ENCODE results near the gene TPM1. TPM values are rescaled to one million over a fixed set of nuclear protein-coding genes. Genes with fewer than 3 reads are reported as not detected.

TPM1 gene
- total and polyA plus RNA-seq, 2 donors (not counting 1 experiment from before 2014, with no cell fraction given): 5.5 to 20.3 TPM

GRCh38 chr15:63012444-63012843 lies 30.1 kb upstream of the TPM1 start:
- intact Hi-C loops (cut with micrococcal nuclease): no loop called here
- H3K79me2 ChIP-seq (ENCODE audit: control insufficient read depth, insufficient read depth, low read length): no peaks in the 10 kb centered on the region
- H4K20me1 ChIP-seq (ENCODE audit: control insufficient read depth, insufficient read depth, low read length, poor library complexity, severe bottlenecking): no peaks in the 10 kb centered on the region
- H2AFZ ChIP-seq (ENCODE audit: insufficient read depth, low read depth, low read length, poor library complexity, severe bottlenecking): no peak overlapping the region
- TF ChIP-seq EZH2 (IDR thresholded peaks at IDR 0.05; ENCODE audit: borderline replicate concordance, insufficient read depth, low read depth, low read length, poor library complexity, severe bottlenecking): no peak
- TF ChIP-seq CTCF (IDR thresholded peaks at IDR 0.05): no peak
- no peaks in the 10 kb centered on the region for H3K4me1 ChIP-seq (ENCODE audit: control insufficient read depth in 2 of 2, insufficient read depth in 2 of 2, low read length in 2 of 2)
- H3K4me1 Mint-ChIP-seq: no peaks in the 10 kb centered on the region
- H3K9ac ChIP-seq (ENCODE audit: low read length): no peak overlapping the region
- peaks cover 10% of the 10 kb centered on the region for H3K27me3 Mint-ChIP-seq
- no peaks in the 10 kb centered on the region for H3K36me3 ChIP-seq (replicated peaks in 1 of 2; ENCODE audit: control extremely low read depth in 1 of 2, control insufficient read depth in 1 of 2, extremely low read depth in 1 of 2, insufficient read depth in 2 of 2, low read length in 1 of 2)
- no peak overlapping the region for H3K27ac ChIP-seq (ENCODE audit: low read length in 2 of 2)
- no peak overlapping the region for H3K27ac Mint-ChIP-seq
- no peak overlapping the region for H3K4me3 Mint-ChIP-seq
- ChIA-PET CTCF (no interaction called here), POLR2A (interaction anchor here (0.6 kb wide), 1 partner anchor 132 kb away, joined by 3 read pairs; no protein-coding TSS in a partner anchor)
- no peak overlapping the region for H3K4me2 ChIP-seq (replicated peaks; ENCODE audit: low read depth, low read length, poor library complexity, severe bottlenecking)
- H3K4me3 ChIP-seq (ENCODE audit: control extremely low read depth in 1 of 5, extremely low read depth in 1 of 5, insufficient read depth in 1 of 5, low read depth in 2 of 5, low read length in 4 of 5): no peak overlapping the region
- H3K27me3 ChIP-seq (replicated peaks in 1 of 4; ENCODE audit: control extremely low read depth in 1 of 4, control insufficient read depth in 3 of 4, insufficient read depth in 4 of 4, low read length in 3 of 4): no peaks in the 10 kb centered on the region
- ATAC-seq (ENCODE audit: low read depth) (no peak), DNase-seq (no peak)
- no CpG with 5 or more reads among the region's 6 CpGs for WGBS (ENCODE audit: insufficient coverage)
- no peaks in the 10 kb centered on the region for H3K9me3 ChIP-seq (ENCODE audit: control extremely low read depth in 1 of 3, control insufficient read depth in 2 of 3, insufficient read depth in 1 of 3, low read length in 2 of 3)
- H3K9me3 Mint-ChIP-seq (ENCODE audit: insufficient read depth): no peaks in the 10 kb centered on the region

- Mint-ChIP-seq H3K9me3 (ENCODE audit: insufficient read depth) (no peaks in the 10 kb centered on the region), H3K4me3 (no peak overlapping the region), H3K27me3 (peaks cover 13% of the 10 kb centered on the region), H3K27ac (no peak overlapping the region), H3K4me1 (no peaks in the 10 kb centered on the region)
- H3K27ac ChIP-seq (ENCODE audit: low read length in 2 of 2): no peak overlapping the region
- no peaks in the 10 kb centered on the region for H3K4me1 ChIP-seq (ENCODE audit: control insufficient read depth in 2 of 2, insufficient read depth in 2 of 2, low read length in 2 of 2)
- POLR2A ChIA-PET: interaction anchor here (0.6 kb wide), 1 partner anchor 133 kb away, joined by 3 read pairs; no protein-coding TSS in a partner anchor
- intact Hi-C loops (cut with micrococcal nuclease): no loop called here
- TF ChIP-seq EZH2 (IDR thresholded peaks at IDR 0.05; ENCODE audit: borderline replicate concordance, insufficient read depth, low read depth, low read length, poor library complexity, severe bottlenecking) (no peak), CTCF (IDR thresholded peaks at IDR 0.05) (no peak)
- 86% methylated on average over 9 of the region's 11 CpGs for WGBS (ENCODE audit: insufficient coverage)
- no peak for ATAC-seq (ENCODE audit: low read depth)
- no peaks in the 10 kb centered on the region for H4K20me1 ChIP-seq (ENCODE audit: control insufficient read depth, insufficient read depth, low read length, poor library complexity, severe bottlenecking)
- no peak overlapping the region for H3K9ac ChIP-seq (ENCODE audit: low read length)
- DNase-seq: no peak
- H3K4me3 ChIP-seq (ENCODE audit: control extremely low read depth in 1 of 5, extremely low read depth in 1 of 5, insufficient read depth in 1 of 5, low read depth in 2 of 5, low read length in 4 of 5): no peak overlapping the region
- CTCF ChIA-PET: interaction anchor here (1.7 kb wide), 1 partner anchor 34 kb away, joined by 7 read pairs; no protein-coding TSS in a partner anchor
- no peaks in the 10 kb centered on the region for H3K27me3 ChIP-seq (replicated peaks in 1 of 4; ENCODE audit: control extremely low read depth in 1 of 4, control insufficient read depth in 3 of 4, insufficient read depth in 4 of 4, low read length in 3 of 4)
- peaks cover 0 to 4% (median 0%) of the 10 kb centered on the region in 3 donors for H3K9me3 ChIP-seq (ENCODE audit: control extremely low read depth in 1 of 3, control insufficient read depth in 2 of 3, insufficient read depth in 1 of 3, low read length in 2 of 3)
- no peaks in the 10 kb centered on the region for H3K36me3 ChIP-seq (replicated peaks in 1 of 2; ENCODE audit: control extremely low read depth in 1 of 2, control insufficient read depth in 1 of 2, extremely low read depth in 1 of 2, insufficient read depth in 2 of 2, low read length in 1 of 2)
- no peak overlapping the region for H3K4me2 ChIP-seq (replicated peaks; ENCODE audit: low read depth, low read length, poor library complexity, severe bottlenecking)
- no peak overlapping the region for H2AFZ ChIP-seq (ENCODE audit: insufficient read depth, low read depth, low read length, poor library complexity, severe bottlenecking)
- H3K79me2 ChIP-seq (ENCODE audit: control insufficient read depth, insufficient read depth, low read length): no peaks in the 10 kb centered on the region
Observed at GRCh38 chr15:63013052-63013808, 29.3 kb upstream of the TPM1 start.

All from B cell (primary cell).